Measurements from ENCODE around the gene MCF2L.

MCF2L gene

GRCh38 chr13:113118261-113119021 lies 149.4 kb downstream of the MCF2L start:
- no peak for DNase-seq

GRCh38 chr13:113119166-113119821 lies 150.3 kb downstream of the MCF2L start:
- no peak for DNase-seq

GRCh38 chr13:113119822-113120189 lies 150.8 kb downstream of the MCF2L start:
- no peak for DNase-seq

- DNase-seq: no peak
Measured at GRCh38 chr13:113120300-113121182, 151.5 kb downstream of the MCF2L start.

- DNase-seq: no peak
Measured at GRCh38 chr13:113121183-113121927, 152.3 kb downstream of the MCF2L start.

- DNase-seq: no peak
Measured at GRCh38 chr13:113121928-113122471, 153.0 kb downstream of the MCF2L start.

- DNase-seq: no peak
Measured at GRCh38 chr13:113122550-113123225, 153.7 kb downstream of the MCF2L start, which contains the start of gene F10. TSS of gene F10 (plus strand) at chr13:113122799. CDS start at chr13:113122856, 57 bp downstream.

- DNase-seq: no peak
Measured at GRCh38 chr13:113123226-113124201, 154.5 kb downstream of the MCF2L start.

GRCh38 chr13:113124211-113124970 lies 155.4 kb downstream of the MCF2L start:
- DNase-seq: no peak

GRCh38 chr13:113125506-113126264 lies 156.7 kb downstream of the MCF2L start:
- DNase-seq: no peak

- DNase-seq: no peak
Measured at GRCh38 chr13:113126265-113127150, 157.5 kb downstream of the MCF2L start.

GRCh38 chr13:113129480-113129879 lies 160.5 kb downstream of the MCF2L start:
- DNase-seq: no peak

GRCh38 chr13:113129921-113130750 lies 161.1 kb downstream of the MCF2L start:
- no peak for DNase-seq

- no peak for DNase-seq
Measured at GRCh38 chr13:113135281-113135760, 166.3 kb downstream of the MCF2L start.

- no peak for DNase-seq
Measured at GRCh38 chr13:113137691-113138298, 168.8 kb downstream of the MCF2L start.

Measured in activated CD8-positive, alpha-beta memory T cell treated with anti-CD3 and anti-CD28 coated beads, Interleukin-2, amount 50 U/mL, for 4 hours (primary cell).